ENCODE data around the gene ONECUT3. TPM values are rescaled to one million over a fixed set of nuclear protein-coding genes. Genes with fewer than 3 reads are reported as not detected.

ONECUT3 gene
- total RNA-seq, 2 experiments from 2014 or later: not detected

DNA sequence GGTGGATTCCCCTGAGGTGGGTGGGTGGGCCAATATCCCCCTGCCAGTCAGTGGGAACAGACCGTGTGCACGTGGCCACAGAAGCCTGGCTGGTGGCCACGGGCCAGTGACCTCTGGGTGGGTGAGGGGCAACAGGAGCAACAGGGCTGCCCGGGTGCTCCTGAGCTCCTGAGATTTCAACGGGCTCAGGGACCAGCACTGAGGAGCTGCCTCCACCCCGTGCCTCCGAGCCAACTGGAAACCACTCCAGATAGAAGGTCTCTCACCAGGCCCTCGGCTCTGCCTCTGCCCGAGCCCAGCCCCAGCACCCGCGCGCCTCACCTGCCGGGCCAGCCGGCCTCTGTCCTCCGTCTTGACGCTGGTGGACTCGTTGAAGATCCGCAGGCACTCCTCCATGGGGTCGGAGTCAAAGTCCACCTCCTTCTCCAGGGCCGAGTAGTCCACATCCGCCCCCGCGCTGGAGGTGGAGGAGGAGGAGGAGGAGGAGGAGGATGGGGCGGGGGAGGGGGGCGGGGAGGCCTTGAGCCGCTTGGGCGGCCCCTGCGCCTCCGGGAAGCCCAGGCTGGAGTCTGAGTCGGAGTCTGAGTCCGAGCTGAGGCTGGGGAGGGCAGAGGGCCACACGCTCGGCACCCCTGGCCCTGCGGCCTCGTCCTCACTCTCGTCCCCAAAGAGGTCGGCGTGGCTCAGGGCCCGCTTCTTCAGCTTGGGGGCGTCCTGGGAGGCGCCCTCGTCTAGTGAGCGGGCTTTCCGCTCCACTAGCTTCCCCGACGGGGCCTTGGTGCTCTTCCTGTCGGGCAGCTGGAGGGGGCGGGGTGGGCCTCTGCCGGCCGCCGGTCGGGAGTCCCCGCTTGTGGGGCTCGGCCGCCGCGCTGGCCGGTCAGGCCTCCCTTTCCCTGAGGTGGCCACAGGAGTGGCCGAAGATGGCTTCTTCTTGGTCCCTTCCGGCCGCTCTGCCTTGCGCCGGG lies 73.5 kb downstream of the ONECUT3 start:
- TF ChIP-seq, protein P1, sequence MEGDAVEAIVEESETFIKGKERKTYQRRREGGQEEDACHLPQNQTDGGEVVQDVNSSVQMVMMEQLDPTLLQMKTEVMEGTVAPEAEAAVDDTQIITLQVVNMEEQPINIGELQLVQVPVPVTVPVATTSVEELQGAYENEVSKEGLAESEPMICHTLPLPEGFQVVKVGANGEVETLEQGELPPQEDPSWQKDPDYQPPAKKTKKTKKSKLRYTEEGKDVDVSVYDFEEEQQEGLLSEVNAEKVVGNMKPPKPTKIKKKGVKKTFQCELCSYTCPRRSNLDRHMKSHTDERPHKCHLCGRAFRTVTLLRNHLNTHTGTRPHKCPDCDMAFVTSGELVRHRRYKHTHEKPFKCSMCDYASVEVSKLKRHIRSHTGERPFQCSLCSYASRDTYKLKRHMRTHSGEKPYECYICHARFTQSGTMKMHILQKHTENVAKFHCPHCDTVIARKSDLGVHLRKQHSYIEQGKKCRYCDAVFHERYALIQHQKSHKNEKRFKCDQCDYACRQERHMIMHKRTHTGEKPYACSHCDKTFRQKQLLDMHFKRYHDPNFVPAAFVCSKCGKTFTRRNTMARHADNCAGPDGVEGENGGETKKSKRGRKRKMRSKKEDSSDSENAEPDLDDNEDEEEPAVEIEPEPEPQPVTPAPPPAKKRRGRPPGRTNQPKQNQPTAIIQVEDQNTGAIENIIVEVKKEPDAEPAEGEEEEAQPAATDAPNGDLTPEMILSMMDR (conservative IDR thresholded peaks at IDR 0.05; ENCODE audit: low read length): no peak
- TF ChIP-seq EZH2phosphoT487 (IDR thresholded peaks at IDR 0.05; ENCODE audit: borderline replicate concordance, low read depth, low read length): no peak
- ChIA-PET CTCF (ENCODE audit: unreplicated experiment) (interaction anchor here (0.7 kb wide), 1 partner anchor 12 kb away, joined by 7 read pairs; no protein-coding TSS in a partner anchor), POLR2A (interaction anchor here (0.6 kb wide), 1 partner anchor 387 kb away, joined by 3 read pairs; no protein-coding TSS in a partner anchor)
- Histone ChIP-seq H2AFZ (ENCODE audit: low read length) (no peak overlapping the region), H3K9me3 (ENCODE audit: low read length) (no peaks in the 10 kb centered on the region), H3K36me3 (ENCODE audit: insufficient read depth, low read length) (peaks cover 84% of the 10 kb centered on the region), H3K9me2 (ENCODE audit: insufficient read depth, low read length) (no peaks in the 10 kb centered on the region), H3K79me2 (ENCODE audit: insufficient read depth, low read depth, low read length) (no peaks in the 10 kb centered on the region), H3K27ac (ENCODE audit: low read depth, low read length, poor library complexity, severe bottlenecking) (no peak overlapping the region), H4K20me1 (ENCODE audit: insufficient read depth, low read length) (no peaks in the 10 kb centered on the region), H3K4me3 (ENCODE audit: low read depth, low read length, poor library complexity, severe bottlenecking) (no peak overlapping the region), H3K4me2 (ENCODE audit: low read length) (no peak overlapping the region), H3K4me1 (ENCODE audit: insufficient read depth, low read length, poor library complexity, severe bottlenecking) (no peaks in the 10 kb centered on the region)
- intact Hi-C loops (cut with micrococcal nuclease; ENCODE audit: unreplicated experiment): no loop called here
- DNase-seq (ENCODE audit: low spot score): no peak
- no TSS peak for BruUV-seq (replicated peaks)

- peaks cover 79% of the 10 kb centered on the region for H3K36me3 ChIP-seq (ENCODE audit: insufficient read depth, low read length)
- ChIA-PET POLR2A (no interaction called here), CTCF (ENCODE audit: unreplicated experiment) (interaction anchor here (0.7 kb wide), 1 partner anchor 10 kb away, joined by 4 read pairs; no protein-coding TSS in a partner anchor)
- DNase-seq (ENCODE audit: low spot score): no peak
- TF ChIP-seq, protein P1 (conservative IDR thresholded peaks at IDR 0.05; ENCODE audit: low read length): no peak
- no peak for TF ChIP-seq EZH2phosphoT487 (IDR thresholded peaks at IDR 0.05; ENCODE audit: borderline replicate concordance, low read depth, low read length)
- no peak overlapping the region for H3K4me2 ChIP-seq (ENCODE audit: low read length)
- no peak overlapping the region for H3K27ac ChIP-seq (ENCODE audit: low read depth, low read length, poor library complexity, severe bottlenecking)
- H3K9me3 ChIP-seq (ENCODE audit: low read length): no peaks in the 10 kb centered on the region
- intact Hi-C loops (cut with micrococcal nuclease; ENCODE audit: unreplicated experiment): no loop called here
- H3K9me2 ChIP-seq (ENCODE audit: insufficient read depth, low read length): no peaks in the 10 kb centered on the region
- no peaks in the 10 kb centered on the region for H3K4me1 ChIP-seq (ENCODE audit: insufficient read depth, low read length, poor library complexity, severe bottlenecking)
- no peaks in the 10 kb centered on the region for H4K20me1 ChIP-seq (ENCODE audit: insufficient read depth, low read length)
- H3K4me3 ChIP-seq (ENCODE audit: low read depth, low read length, poor library complexity, severe bottlenecking): no peak overlapping the region
- BruUV-seq (replicated peaks): TSS peak; percentile 54
- no peaks in the 10 kb centered on the region for H3K79me2 ChIP-seq (ENCODE audit: insufficient read depth, low read depth, low read length)
- no peak overlapping the region for H2AFZ ChIP-seq (ENCODE audit: low read length)
These were observed 74.4 kb downstream of the ONECUT3 start for GRCh38 chr19:1827566-1828278.

Measured in OCI-LY7 (cell line).